Epithelial cell of proximal tubule (primary cell): ENCODE measurements around the gene BRK1. TPM values are rescaled to one million over a fixed set of nuclear protein-coding genes. Genes with fewer than 3 reads are reported as not detected.
"Not testable (repeated sequence)": the region's sequence is repeated elsewhere in the genome, so short reads cannot be mapped to it uniquely, and the experiment has no call there.

Experiments
- DNase-seq: peaks from one replicate; pipeline ENCODE4 v3.0.0-alpha.2; 2011; ENCODE audit warnings: low read depth
- H3K4me3 ChIP-seq: 2 replicates; pipeline ENCODE4 v1.5.1; 2011; ENCODE audit warnings: low read depth, mild to moderate bottlenecking, low read length
- CTCF ChIP-seq: conservative IDR thresholded peaks from 2 replicates; pipeline ENCODE4 v1.5.1; 2012; ENCODE audit warnings: low read depth, mild to moderate bottlenecking, low read length
- total RNA-seq: library from RNA; depleted of rRNA; stranded (reverse); fragments of >200 nt; gene quantifications from 2 replicates; pipeline ENCODE4 v1.2.3, GENCODE V29; 2015

The BRK1 gene
- total RNA-seq, 1 donor from 2014 or later, result 97.2 TPM

DNA sequence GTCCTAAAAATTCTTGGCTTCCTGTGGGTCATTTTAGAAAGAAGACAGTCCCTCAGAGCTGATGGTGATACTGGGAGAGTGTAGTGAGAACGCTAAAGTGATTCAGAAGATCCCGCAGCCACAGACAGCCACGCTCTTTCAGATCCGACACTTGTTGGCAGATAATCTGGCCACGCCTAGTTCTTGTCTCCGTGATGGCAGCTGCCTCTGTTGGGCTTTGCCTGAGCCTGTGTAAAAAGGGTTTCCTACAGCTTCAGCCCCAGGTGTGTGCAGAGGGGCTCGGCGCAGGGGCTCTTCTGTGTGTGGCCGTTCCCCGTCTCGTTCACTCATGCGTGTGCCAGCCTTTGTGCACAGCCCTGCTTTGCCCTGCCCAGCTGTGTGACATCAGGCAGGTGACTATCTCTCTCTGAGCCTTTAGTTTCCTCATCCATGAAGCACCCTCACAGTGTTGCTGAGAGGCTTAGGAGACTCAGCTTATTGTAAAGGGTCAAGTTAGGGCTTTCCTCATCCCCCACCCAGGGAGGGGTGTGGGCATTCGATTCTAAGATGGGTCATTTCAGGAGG lies 55.5 kb downstream of the BRK1 start:
- H3K4me3 ChIP-seq, result no peak overlapping the region
- DNase-seq, result no peak
- TF ChIP-seq CTCF, result no peak

GRCh38 chr3:10173095-10173925 lies 57.8 kb downstream of the BRK1 start:
- TF ChIP-seq CTCF, result no peak
- no peak overlapping the region for H3K4me3 ChIP-seq
- DNase-seq, result no peak

- DNase-seq, result peak; percentile 94
- H3K4me3 ChIP-seq, result no peak overlapping the region
- TF ChIP-seq CTCF, result no peak
Observed at GRCh38 chr3:10173926-10174435, 58.5 kb downstream of the BRK1 start.

GRCh38 chr3:10175334-10175733 lies 59.9 kb downstream of the BRK1 start:
- DNase-seq, H3K4me3 ChIP-seq: not testable (repeated sequence)

DNA sequence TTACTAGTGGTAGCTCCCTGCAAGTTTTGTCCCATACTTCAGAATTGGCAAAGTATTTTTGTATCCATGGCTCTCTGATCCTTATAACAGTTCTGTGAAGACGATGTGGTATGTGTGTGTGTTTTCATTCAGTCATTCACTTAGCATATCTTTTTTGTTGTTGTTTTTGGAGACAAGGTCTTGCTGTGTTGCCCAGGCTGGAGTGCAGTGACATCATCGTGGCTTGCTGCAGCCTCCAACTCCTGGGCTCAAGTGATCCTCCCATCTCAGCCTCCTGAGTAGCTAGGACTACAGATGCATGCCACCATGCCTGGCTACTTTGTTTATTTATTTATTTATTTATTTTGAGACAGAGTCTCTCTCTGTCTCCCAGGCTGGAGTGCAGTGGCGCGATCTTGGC lies 60.7 kb downstream of the BRK1 start:
- not testable (repeated sequence) for H3K4me3 ChIP-seq, DNase-seq

Other genes with a start within 250 kb of the BRK1 start
- gene CIDEC, start 235.4 kb upstream of the BRK1 start, total RNA-seq, result not detected in 2 replicates
- gene JAGN1, start 225.1 kb upstream of the BRK1 start, total RNA-seq, result 27.8 and 39.1 TPM in 2 replicates
- gene IL17RE, start 212.8 kb upstream of the BRK1 start, total RNA-seq, result 4.1 and 4.8 TPM in 2 replicates
- 33.2 and 35.3 TPM in 2 replicates for gene IL17RC, start 198.6 kb upstream of the BRK1 start, total RNA-seq
- 20.5 and 36.6 TPM in 2 replicates for gene CRELD1, start 181.8 kb upstream of the BRK1 start, total RNA-seq
- gene PRRT3, start 163.3 kb upstream of the BRK1 start, total RNA-seq, result 1.3 and 2.4 TPM in 2 replicates
- 32.1 and 51.0 TPM in 2 replicates for gene EMC3, start 128.8 kb upstream of the BRK1 start, total RNA-seq
- gene FANCD2, start 89.2 kb upstream of the BRK1 start, total RNA-seq, result 25.9 and 40.7 TPM in 2 replicates
- not detected in 2 replicates for gene FANCD2OS, start 7.4 kb upstream of the BRK1 start, total RNA-seq
- gene VHL, start 26.1 kb downstream of the BRK1 start, total RNA-seq, result 33.5 and 34.9 TPM in 2 replicates
- gene IRAK2, start 49.2 kb downstream of the BRK1 start, total RNA-seq, result 15.3 and 22.0 TPM in 2 replicates
- 14.0 and 14.6 TPM in 2 replicates for gene TATDN2, start 132.8 kb downstream of the BRK1 start, total RNA-seq
- not detected in 2 replicates for gene GHRL, start 177.3 kb downstream of the BRK1 start, total RNA-seq
- 118 and 187 TPM in 2 replicates for gene SEC13, start 205.4 kb downstream of the BRK1 start, total RNA-seq